Effector CD8-positive, alpha-beta T cell (primary cell): ENCODE results near the gene SUPT6H.
"Not testable (repeated sequence)": the region's sequence is repeated elsewhere in the genome, so short reads cannot be mapped to it uniquely, and the experiment has no call there.

Experiments
- DNase-seq: peaks from one replicate; lab custom pipeline; 2025; lab: John Stamatoyannopoulos, UW

SUPT6H gene

GRCh38 chr17:28648698-28649097 is 13.3 kb upstream of the SUPT6H start:
- DNase-seq, result no peak

- no peak for DNase-seq
These were observed 6.8 kb upstream of the SUPT6H start for GRCh38 chr17:28655160-28655559.

- DNase-seq, result no peak
These were observed 4.2 kb upstream of the SUPT6H start for GRCh38 chr17:28657756-28658155.

DNA sequence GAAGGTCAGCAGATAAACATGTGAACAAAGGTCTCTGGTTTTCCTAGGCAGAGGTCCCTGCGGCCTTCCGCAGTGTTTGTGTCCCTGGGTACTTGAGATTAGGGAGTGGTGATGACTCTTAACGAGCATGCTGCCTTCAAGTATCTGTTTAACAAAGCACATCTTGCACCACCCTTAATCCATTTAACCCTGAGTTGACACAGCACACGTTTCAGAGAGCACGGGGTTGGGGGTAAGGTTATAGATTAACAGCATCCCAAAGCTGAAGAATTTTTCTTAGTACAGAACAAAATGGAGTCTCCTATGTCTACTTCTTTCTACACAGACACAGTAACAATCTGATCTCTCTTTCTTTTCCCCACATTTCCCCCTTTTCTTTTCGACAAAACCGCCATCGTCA is 3.7 kb upstream of the SUPT6H start:
- not testable (repeated sequence) for DNase-seq

- DNase-seq, result not testable (repeated sequence)
These were observed 3.1 kb upstream of the SUPT6H start for GRCh38 chr17:28658766-28659496.

DNA sequence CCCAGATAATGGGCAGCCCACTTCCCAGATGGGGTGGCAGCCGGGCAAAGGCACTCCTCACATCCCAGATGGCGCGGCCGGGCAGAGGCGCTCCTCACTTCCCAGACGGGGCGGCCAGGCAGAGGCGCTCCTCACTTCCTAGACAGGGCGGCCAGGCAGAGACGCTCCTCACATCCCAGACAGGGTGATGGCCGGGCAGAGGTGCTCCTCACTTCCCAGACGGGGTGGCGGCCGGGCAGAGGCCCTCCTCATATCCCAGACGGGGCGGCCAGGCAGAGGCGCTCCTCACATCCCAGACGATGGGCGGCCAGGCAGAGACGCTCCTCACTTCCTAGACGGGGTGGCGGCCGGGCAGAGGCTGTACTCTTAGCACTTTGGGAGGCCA is 2.5 kb upstream of the SUPT6H start:
- DNase-seq, result not testable (repeated sequence)

DNA sequence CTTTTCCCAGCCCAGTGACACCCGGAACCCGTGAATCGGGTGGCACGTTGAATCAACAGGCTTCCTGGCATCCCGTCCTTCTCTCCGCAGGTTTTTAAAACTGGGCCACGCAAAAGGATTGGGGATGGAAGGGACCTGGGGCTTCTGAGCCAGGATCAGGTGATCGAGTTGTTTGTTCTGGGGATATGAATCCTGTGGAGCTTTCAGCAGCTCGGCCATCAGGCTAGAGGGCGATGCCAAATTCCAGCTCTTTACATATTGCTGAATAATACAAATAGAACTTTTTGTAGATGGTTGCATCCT is 473 bp downstream of the SUPT6H start:
- DNase-seq, result no peak

DNA sequence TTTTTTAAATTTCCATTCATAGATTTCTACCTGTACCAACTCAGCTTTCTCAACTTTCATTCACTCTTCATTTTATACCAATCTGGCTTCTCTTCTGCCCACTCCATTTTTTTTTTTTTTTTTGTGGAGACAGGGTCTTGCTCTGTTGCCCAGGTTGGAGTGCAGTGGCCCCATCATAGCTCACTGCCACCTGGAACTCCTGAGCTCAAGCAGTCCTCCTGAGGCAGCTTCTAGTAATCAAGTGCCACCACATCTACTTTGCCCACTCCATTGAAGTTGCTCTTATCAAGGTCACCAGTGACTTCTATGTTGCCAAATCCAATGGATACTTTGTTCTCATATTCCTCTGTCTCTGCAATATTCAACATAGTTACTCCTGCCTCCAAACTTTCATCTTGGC is 1.7 kb downstream of the SUPT6H start:
- DNase-seq, result no peak

GRCh38 chr17:28665994-28666393 is 4.0 kb downstream of the SUPT6H start:
- no peak for DNase-seq

GRCh38 chr17:28667870-28668269 is 5.9 kb downstream of the SUPT6H start:
- DNase-seq, result no peak

GRCh38 chr17:28669918-28670317 is 7.9 kb downstream of the SUPT6H start:
- no peak for DNase-seq

DNA sequence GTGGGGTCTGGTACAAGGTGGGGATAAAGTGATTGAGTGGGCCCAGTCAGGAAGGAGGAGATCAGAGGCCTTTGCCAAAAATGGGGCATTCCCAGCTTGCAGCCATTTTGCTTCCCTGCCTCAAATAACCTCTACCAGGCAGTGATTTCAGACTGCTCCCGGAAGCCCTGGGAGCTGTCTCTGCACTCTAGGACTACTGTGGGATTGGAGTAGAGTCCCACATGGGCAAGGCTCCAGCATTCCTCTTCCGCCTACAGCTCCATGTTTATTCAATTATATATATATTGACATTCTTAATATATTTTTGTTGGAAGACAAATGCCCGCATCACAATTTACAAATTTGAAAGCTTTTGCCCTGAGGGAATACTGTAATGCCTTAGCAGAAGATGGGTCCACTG is 13.5 kb downstream of the SUPT6H start:
- DNase-seq, result no peak

- no peak for DNase-seq
These were observed 14.0 kb downstream of the SUPT6H start for GRCh38 chr17:28675980-28676379.

DNA sequence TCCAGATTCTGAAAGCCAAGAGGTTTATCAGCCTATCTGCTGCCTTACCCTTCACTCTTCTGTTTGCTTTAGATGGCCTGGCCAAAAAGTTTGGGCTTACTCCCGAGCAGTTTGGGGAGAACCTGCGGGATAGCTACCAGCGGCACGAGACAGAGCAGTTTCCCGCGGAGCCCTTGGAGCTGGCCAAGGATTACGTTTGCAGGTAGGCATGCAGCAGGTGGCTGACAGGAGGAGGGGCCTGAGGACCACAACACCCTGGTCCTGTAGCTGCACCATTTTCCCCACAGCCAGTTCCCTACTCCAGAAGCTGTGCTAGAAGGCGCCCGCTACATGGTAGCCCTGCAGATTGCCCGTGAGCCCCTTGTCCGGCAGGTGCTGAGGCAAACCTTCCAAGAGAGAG is 20.6 kb downstream of the SUPT6H start:
- no peak for DNase-seq

GRCh38 chr17:28684963-28685362 is 23.0 kb downstream of the SUPT6H start:
- DNase-seq, result no peak

GRCh38 chr17:28685366-28685765 is 23.4 kb downstream of the SUPT6H start:
- DNase-seq, result no peak

- no peak for DNase-seq
These were observed 24.3 kb downstream of the SUPT6H start for GRCh38 chr17:28686296-28686695.

- DNase-seq, result no peak
These were observed 26.5 kb downstream of the SUPT6H start for GRCh38 chr17:28688481-28688880.

DNA sequence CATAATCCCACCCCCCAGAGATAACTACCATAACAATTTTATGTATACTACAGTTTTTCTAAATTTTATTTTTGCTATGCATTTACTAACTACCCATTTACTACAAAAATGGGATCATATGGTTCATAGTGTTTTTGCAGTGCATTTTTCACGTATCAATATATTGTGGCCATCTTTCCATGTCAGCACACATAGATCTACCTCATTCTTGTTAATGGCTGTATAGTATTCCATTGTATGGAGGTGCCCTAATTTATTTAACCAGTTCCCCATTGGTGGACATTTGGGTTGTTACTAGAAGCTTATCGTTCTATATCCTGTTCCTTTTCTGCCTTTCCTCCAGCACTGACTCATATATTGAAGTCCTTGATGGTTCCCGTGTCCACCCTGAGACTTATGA is 27.0 kb downstream of the SUPT6H start:
- DNase-seq, result no peak

- DNase-seq, result no peak
These were observed 31.9 kb downstream of the SUPT6H start for GRCh38 chr17:28693869-28694268.

GRCh38 chr17:28698253-28698941 is 36.4 kb downstream of the SUPT6H start:
- no peak for DNase-seq

DNA sequence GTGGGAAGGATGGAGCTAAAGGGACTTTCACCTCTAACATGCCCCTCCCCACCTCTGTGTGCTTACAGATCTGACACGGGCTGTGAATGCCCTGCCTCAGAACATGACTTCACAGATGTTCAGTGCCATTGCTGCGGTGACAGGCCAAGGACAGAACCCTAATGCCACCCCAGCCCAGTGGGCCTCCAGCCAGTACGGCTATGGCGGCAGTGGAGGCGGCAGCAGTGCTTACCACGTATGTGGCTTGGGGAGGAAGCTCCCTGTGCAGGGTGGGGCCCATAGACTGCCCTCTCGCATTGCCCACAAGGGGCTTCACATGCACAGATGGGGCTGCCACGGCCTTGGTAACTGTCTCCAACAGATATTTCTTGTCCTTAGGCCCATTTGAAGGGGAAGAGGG is 38.3 kb downstream of the SUPT6H start:
- no peak for DNase-seq

DNA sequence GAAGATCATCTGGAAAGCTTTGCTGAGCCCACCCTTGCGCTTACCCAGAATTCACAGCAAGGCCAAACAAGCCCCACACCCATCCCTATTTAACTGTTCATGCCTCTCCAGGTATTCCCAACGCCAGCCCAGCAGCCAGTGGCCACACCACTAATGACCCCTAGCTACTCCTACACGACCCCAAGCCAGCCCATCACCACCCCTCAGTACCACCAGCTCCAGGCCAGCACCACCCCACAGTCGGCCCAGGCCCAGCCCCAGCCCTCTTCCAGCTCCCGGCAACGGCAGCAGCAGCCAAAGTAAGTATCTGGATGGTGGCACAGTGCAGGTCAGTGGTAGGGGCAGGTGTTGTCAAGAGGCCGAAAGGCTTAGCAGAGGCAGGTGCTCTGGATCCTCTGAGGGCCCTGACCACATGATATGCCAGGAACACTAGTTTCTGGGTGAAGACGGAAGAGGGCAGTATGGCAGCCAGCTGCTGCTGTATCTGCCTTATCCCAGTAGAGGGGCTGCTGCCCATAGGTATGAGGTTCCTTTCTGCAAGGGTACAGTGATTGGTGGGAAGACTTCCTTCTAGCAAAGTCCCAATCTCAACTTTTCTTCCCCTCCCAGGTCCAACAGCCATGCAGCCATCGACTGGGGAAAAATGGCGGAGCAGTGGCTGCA is 39.0 kb downstream of the SUPT6H start:
- no peak for DNase-seq
